ENCODE measurements around the gene HEY2. TPM values are rescaled to one million over a fixed set of nuclear protein-coding genes. Genes with fewer than 3 reads are reported as not detected.

Gene HEY2
- total RNA-seq, 1 experiment from 2014 or later, result 6.6 TPM

DNA sequence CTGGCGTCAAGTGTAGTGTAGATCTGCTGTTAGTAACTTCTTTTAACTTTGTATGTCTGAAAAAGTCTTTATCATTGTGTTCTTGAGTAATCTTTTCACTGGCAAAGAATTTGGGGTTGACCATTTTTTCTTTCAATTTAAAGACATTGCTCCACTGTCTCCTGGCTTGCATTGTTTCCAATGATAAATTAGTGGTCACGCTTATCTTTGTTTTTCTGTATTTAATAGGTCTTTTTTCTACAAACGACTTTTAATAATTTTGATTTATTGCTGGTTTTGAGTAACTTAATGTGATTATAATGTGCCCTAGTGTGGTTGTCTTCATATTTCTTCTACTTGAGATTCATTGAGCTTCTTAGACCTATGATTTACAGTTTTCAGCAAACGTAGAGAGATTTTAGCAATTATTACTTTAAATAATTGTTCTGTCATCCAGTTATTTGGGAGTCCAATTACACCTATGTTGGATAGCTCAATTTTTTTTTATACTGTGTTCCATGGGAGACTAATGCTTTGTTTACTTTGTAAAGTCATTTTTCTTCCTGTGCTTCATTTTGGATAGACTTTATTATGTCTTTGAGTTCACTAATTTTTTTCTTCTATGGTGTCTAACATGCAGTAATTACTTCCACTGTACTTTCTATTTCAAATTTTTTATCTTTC lies 38.3 kb upstream of the HEY2 start:
- Histone ChIP-seq H3K4me2 (ENCODE audit: insufficient read depth, insufficient read length, low read length) (no peak overlapping the region), H3K4me1 (ENCODE audit: insufficient read depth, low read length) (no peaks in the 10 kb centered on the region; the same call in 1 of the 2 replicates), H3K23me2 (ENCODE audit: insufficient read length, low read depth, low read length, poor library complexity, severe bottlenecking) (no peaks in the 10 kb centered on the region), H3T11ph (ENCODE audit: low read length) (no peak overlapping the region), H3K79me2 (ENCODE audit: insufficient read depth, low read length) (peaks cover 2% of the 10 kb centered on the region; the same call in 1 of the 2 replicates), H2BK15ac (ENCODE audit: low read depth, low read length) (no peak overlapping the region), H2BK120ac (ENCODE audit: low read depth, low read length, poor library complexity, severe bottlenecking) (no peak overlapping the region), H3K23ac (ENCODE audit: insufficient read length, low read depth, low read length) (no peak overlapping the region), H3K14ac (ENCODE audit: insufficient read depth, low read length) (no peak overlapping the region), H4K8ac (replicated peaks; ENCODE audit: insufficient read length, low read depth, low read length) (no peak overlapping the region), H3K4ac (ENCODE audit: low read depth, low read length) (no peak overlapping the region), H3K9ac (ENCODE audit: extremely low read depth, insufficient read length, low read length) (no peak overlapping the region), H3K9me3 (ENCODE audit: control insufficient read depth, low read depth, low read length) (peaks cover 23% of the 10 kb centered on the region), H3K56ac (ENCODE audit: insufficient read length, low read depth, low read length) (no peak overlapping the region), H4K5ac (ENCODE audit: insufficient read length, low read depth, low read length) (no peak overlapping the region), H3K79me1 (ENCODE audit: insufficient read depth, low read depth, low read length, poor library complexity, severe bottlenecking) (no peaks in the 10 kb centered on the region), H2AFZ (ENCODE audit: low read length) (no peak overlapping the region), H3K27ac (ENCODE audit: insufficient read length, low read depth, low read length) (no peak overlapping the region), H4K20me1 (ENCODE audit: control insufficient read depth, insufficient read depth, insufficient read length) (no peaks in the 10 kb centered on the region), H2BK12ac (ENCODE audit: insufficient read length, low read depth, low read length) (no peak overlapping the region), H3K27me3 (ENCODE audit: insufficient read depth, low read length) (no peaks in the 10 kb centered on the region), H2BK5ac (ENCODE audit: insufficient read length, low read length) (no peak overlapping the region), H2AK5ac (ENCODE audit: insufficient read length, low read length) (no peak overlapping the region), H4K91ac (ENCODE audit: insufficient read length, low read depth, low read length) (no peak overlapping the region), H3K18ac (ENCODE audit: insufficient read length, low read depth, low read length) (no peak overlapping the region), H2BK20ac (ENCODE audit: low read depth, low read length, poor library complexity, severe bottlenecking) (no peak overlapping the region)
- H3K4me3 Mint-ChIP-seq, result no peak overlapping the region
- TF ChIP-seq CTCF (conservative IDR thresholded peaks at IDR 0.05), result no peak
- no peak overlapping the region for H3K27ac Mint-ChIP-seq
- H3K36me3 Mint-ChIP-seq (ENCODE audit: insufficient read depth in 1 of 3, low read depth in 3 of 3), result peaks cover 32 to 46% (median 44%) of the 10 kb centered on the region in 3 experiments
- peaks cover 28 to 49% of the 10 kb centered on the region in 2 experiments for H3K9me3 Mint-ChIP-seq
- no CpG with 5 or more reads among the region's 4 CpGs for WGBS (ENCODE audit: extremely low coverage, insufficient read length, low lambda C conversion rate)
- H3K4me1 Mint-ChIP-seq, result peaks cover 18 to 39% of the 10 kb centered on the region in 2 experiments
- DNase-seq, result no peak
- H3K27me3 Mint-ChIP-seq (ENCODE audit: low read depth), result no peaks in the 10 kb centered on the region; the same call in none of the 2 replicates

Data from H9 (cell line).